Measurements from ENCODE around the gene PPM1F.

DNA sequence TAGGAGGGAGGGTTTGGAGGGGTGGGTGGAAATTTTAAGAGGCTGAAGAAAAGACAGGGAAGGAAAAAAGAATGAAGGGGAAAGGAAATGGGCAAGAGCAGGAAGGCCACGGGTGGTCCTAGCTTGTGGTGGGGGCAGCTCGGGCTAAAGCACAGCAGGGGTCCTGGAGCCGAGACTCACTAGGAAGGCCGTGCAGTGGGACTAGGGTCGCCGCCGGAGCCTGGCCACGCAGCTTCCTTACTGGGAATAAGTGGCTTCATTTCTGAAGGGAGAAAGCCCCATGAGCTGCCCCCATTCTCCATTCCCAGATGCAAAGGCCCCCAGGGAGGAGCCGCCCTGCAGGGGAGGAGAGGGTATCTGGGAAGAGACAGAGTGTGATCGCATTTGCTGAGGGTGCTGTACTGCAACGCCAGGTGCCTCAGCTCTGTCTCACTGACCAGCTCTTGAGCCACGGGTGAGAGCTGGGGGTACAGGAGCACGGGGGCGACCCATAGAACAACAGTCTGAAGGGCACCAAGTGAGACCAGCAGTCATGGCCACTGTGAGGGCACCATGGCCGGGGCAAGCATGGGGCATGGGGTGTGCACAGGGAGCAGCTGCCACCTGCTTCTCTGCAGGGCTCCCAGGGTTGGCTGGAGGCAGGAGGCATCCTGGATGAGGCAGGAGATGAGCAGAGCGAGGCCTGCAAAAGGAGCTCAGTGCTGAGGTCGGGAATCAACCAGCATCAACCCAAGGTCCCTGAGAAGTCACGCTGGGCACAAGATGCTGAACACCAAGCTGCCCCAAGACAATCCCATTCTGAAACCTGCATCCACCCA, 18.4 kb upstream of the PPM1F start:
- TF ChIP-seq HDGF (IDR thresholded peaks at IDR 0.05) (no peak), CHD4 (IDR thresholded peaks at IDR 0.05) (no peak), MEF2B (IDR thresholded peaks at IDR 0.05; ENCODE audit: partially characterized antibody, poor library complexity, severe bottlenecking) (no peak), MTA3 (IDR thresholded peaks at IDR 0.05; ENCODE audit: borderline replicate concordance, low read length) (no peak), EZH2 (IDR thresholded peaks at IDR 0.05; ENCODE audit: borderline replicate concordance, control insufficient read depth, low read depth, low read length) (no peak), NR2C1 (IDR thresholded peaks at IDR 0.05) (no peak), POLR2A (IDR thresholded peaks at IDR 0.05; ENCODE audit: low read depth, low read length) (0 out of 2 replicates have a peak, but pooled peaks have one; percentile 6)

All from GM12878 (cell line).